GM18526 (cell line): ENCODE data around the gene BCLAF3.

ENCODE experiments used
- POLR2A ChIP-seq: IDR thresholded peaks from 3 replicates; pipeline ENCODE4 v1.6.1; 2011; ENCODE audit not compliant: insufficient read length; ENCODE audit errors: extremely low read depth

The BCLAF3 gene

GRCh38 chrX:19990151-19990555, 708 bp downstream of the BCLAF3 start:
- TF ChIP-seq POLR2A = no peak

- TF ChIP-seq POLR2A = no peak
Measured at GRCh38 chrX:19987856-19988255, 3.0 kb downstream of the BCLAF3 start.

- TF ChIP-seq POLR2A = no peak
Measured at GRCh38 chrX:19986531-19986930, 4.3 kb downstream of the BCLAF3 start.

- TF ChIP-seq POLR2A = no peak
Measured at GRCh38 chrX:19981947-19982346, 8.9 kb downstream of the BCLAF3 start.

GRCh38 chrX:19975845-19976244, 15.0 kb downstream of the BCLAF3 start:
- TF ChIP-seq POLR2A = no peak

- TF ChIP-seq POLR2A = no peak
Measured at GRCh38 chrX:19972984-19973383, 17.9 kb downstream of the BCLAF3 start.

- no peak for TF ChIP-seq POLR2A
Measured at GRCh38 chrX:19968276-19968675, 22.6 kb downstream of the BCLAF3 start.

GRCh38 chrX:19966056-19966455, 24.8 kb downstream of the BCLAF3 start:
- TF ChIP-seq POLR2A = no peak

- TF ChIP-seq POLR2A = no peak
Measured at GRCh38 chrX:19964017-19964710, 26.7 kb downstream of the BCLAF3 start.

GRCh38 chrX:19960913-19961312, 29.9 kb downstream of the BCLAF3 start:
- TF ChIP-seq POLR2A = no peak

- TF ChIP-seq POLR2A = no peak
Measured at GRCh38 chrX:19958552-19959486, 32.0 kb downstream of the BCLAF3 start.

GRCh38 chrX:19956923-19957322, 33.9 kb downstream of the BCLAF3 start:
- TF ChIP-seq POLR2A = no peak

GRCh38 chrX:19956306-19956705, 34.6 kb downstream of the BCLAF3 start:
- no peak for TF ChIP-seq POLR2A

GRCh38 chrX:19955306-19955705, 35.6 kb downstream of the BCLAF3 start:
- TF ChIP-seq POLR2A = no peak

GRCh38 chrX:19954335-19955096, 36.3 kb downstream of the BCLAF3 start:
- no peak for TF ChIP-seq POLR2A

GRCh38 chrX:19953145-19953544, 37.7 kb downstream of the BCLAF3 start:
- TF ChIP-seq POLR2A = no peak

- no peak for TF ChIP-seq POLR2A
Measured at GRCh38 chrX:19949340-19949739, 41.5 kb downstream of the BCLAF3 start.
